K562 (cell line): ENCODE data around the gene BLOC1S3. TPM values are rescaled to one million over a fixed set of nuclear protein-coding genes. Genes with fewer than 3 reads are reported as not detected.

Source experiments
- ATF3 ChIP-seq, 2 experiments: fragments of 450-650 bp in 1 of 2; sonication (generic) in 1 of 2; formaldehyde crosslinking in 1 of 2; IDR thresholded peaks in 1 of 2; conservative IDR thresholded peaks in 1 of 2; 2 replicates each; pipeline versions ENCODE4 v1.6.1 to v1.8.1; 2016 to 2023; ENCODE audit warnings: mild to moderate bottlenecking in 2 of 2, moderate library complexity in 2 of 2, inconsistent platforms in 1 of 2, missing genetic modification reagents in 1 of 2
- EHMT2 ChIP-seq: fragments of 450-650 bp; IDR thresholded peaks from 2 replicates; pipeline ENCODE4 v1.6.1; 2018; ENCODE audit warnings: antibody characterized with exemption
- FOSL1 ChIP-seq: fragments of 200-800 bp; sonication (Bioruptor generic); conservative IDR thresholded peaks from 2 replicates; pipeline ENCODE4 v1.6.1; 2016; ENCODE audit warnings: missing genetic modification characterization, missing compliant biosample characterization
- HDAC2 ChIP-seq: fragments of 450-650 bp; IDR thresholded peaks from 2 replicates; pipeline ENCODE4 v1.6.1; 2016; ENCODE audit warnings: mild to moderate bottlenecking
- MTF1 ChIP-seq: fragments of 250-450 bp; sonication (Bioruptor Pico); IDR thresholded peaks from 2 replicates; pipeline ENCODE4 v1.9.0; 2021; ENCODE audit warnings: moderate library complexity, mild to moderate bottlenecking, inconsistent platforms, borderline replicate concordance
- PTTG1 ChIP-seq: fragments of 450-650 bp; IDR thresholded peaks from 2 replicates; pipeline ENCODE4 v1.6.1; 2016; ENCODE audit warnings: low read depth, mild to moderate bottlenecking, missing genetic modification characterization, missing compliant biosample characterization
- RB1 ChIP-seq: fragments of 450-650 bp; IDR thresholded peaks from 2 replicates; pipeline ENCODE4 v1.6.1; 2017; ENCODE audit warnings: low read depth, mild to moderate bottlenecking
- RNF2 ChIP-seq: sonication (generic); IDR thresholded peaks from 2 replicates; pipeline ENCODE4 v1.6.1; 2016
- TAL1 ChIP-seq: fragments of 450-650 bp; IDR thresholded peaks from 2 replicates; pipeline ENCODE4 v1.6.1; 2016; ENCODE audit warnings: mild to moderate bottlenecking
- TFE3 ChIP-seq: fragments of 450-650 bp; formaldehyde crosslinking; IDR thresholded peaks from 2 replicates; pipeline ENCODE4 v1.4.0; 2020; ENCODE audit warnings: mild to moderate bottlenecking, mixed read lengths
- ZC3H8 ChIP-seq: fragments of 450-650 bp; IDR thresholded peaks from 2 replicates; pipeline ENCODE4 v1.6.1; 2017
- polyA plus RNA-seq, 8 experiments: library from polyadenylated mRNA; depleted of rRNA in 4 of 8; stranded (reverse) in 5 of 8; unstranded in 3 of 8; fragments of >200 nt; fragmentation: Nextera tagmentation in 2 of 8; fragmentation: Illumina TruSeq in 1 of 8; extraction: Ambion mirVana in 2 of 8; extraction: Trizol in 1 of 8; gene quantifications; 2 replicates each; pipeline versions ENCODE4 v1.2.1 to v1.2.3, GENCODE V29; 2011 to 2014; ENCODE audit warnings: inconsistent platforms in 1 of 8, missing spikeins in 1 of 8
- total RNA-seq, 7 experiments: library from RNA; depleted of rRNA in 6 of 7; stranded (reverse); fragments of >200 nt in 6 of 7; fragmentation: Illumina TruSeq in 2 of 7; extraction: Trizol in 2 of 7; gene quantifications; 2 replicates each; pipeline versions ENCODE4 v1.2.1 to v1.2.3, GENCODE V29; 2011 to 2021; ENCODE audit warnings: low replicate concordance in 1 of 7
- TF ChIP-seq, protein P1 (sequence below): fragments of 250-450 bp; sonication (Bioruptor Pico); IDR thresholded peaks from 2 replicates; pipeline ENCODE4 v1.8.0; 2022; ENCODE audit warnings: inconsistent platforms
- TF ChIP-seq, protein P2 (sequence below): fragments of 450-650 bp; IDR thresholded peaks from 2 replicates; pipeline ENCODE4 v1.6.1; 2016; ENCODE audit warnings: low read depth, mild to moderate bottlenecking, moderate library complexity
- TF ChIP-seq, protein P3 (sequence below): fragments of 450-650 bp; conservative IDR thresholded peaks from 2 replicates; pipeline ENCODE4 v1.6.1; 2016; ENCODE audit warnings: missing genetic modification characterization, low read depth, mild to moderate bottlenecking, missing compliant biosample characterization, moderate library complexity
- TF ChIP-seq, protein P4 (sequence below): fragments of 200-800 bp; sonication (Bioruptor generic); IDR thresholded peaks from 2 replicates; pipeline ENCODE4 v1.6.1; 2017; ENCODE audit warnings: missing genetic modification characterization, missing compliant biosample characterization
- TF ChIP-seq, protein P5 (sequence below): sonication (generic); formaldehyde crosslinking; IDR thresholded peaks from 2 replicates; pipeline ENCODE4 v1.8.1; 2023; ENCODE audit warnings: mild to moderate bottlenecking, missing genetic modification reagents

The BLOC1S3 gene
- total and polyA plus RNA-seq, 9 of the 15 experiments (the other 6 are each of a cell fraction or from before 2014, with no cell fraction given) = 3.9 to 20.2 (median 10.4) TPM

- TF ChIP-seq ATF3 (IDR thresholded peaks at IDR 0.05) (peak; percentile 60), ATF3 (CRISPR knock-in tag; conservative IDR thresholded peaks at IDR 0.05) (no peak), RB1 (no peak), ZC3H8 (no peak), EHMT2 (0 out of 2 replicates have a peak, but pooled peaks have one; percentile 9), TAL1 (no peak), TFE3 (CRISPR knock-in tag) (no peak), MTF1 (no peak), HDAC2 (0 out of 2 replicates have a peak, but pooled peaks have one; percentile 25), FOSL1 (tag) (peak; percentile 57), PTTG1 (tag) (no peak), RNF2 (no peak)
- TF ChIP-seq, protein P1, sequence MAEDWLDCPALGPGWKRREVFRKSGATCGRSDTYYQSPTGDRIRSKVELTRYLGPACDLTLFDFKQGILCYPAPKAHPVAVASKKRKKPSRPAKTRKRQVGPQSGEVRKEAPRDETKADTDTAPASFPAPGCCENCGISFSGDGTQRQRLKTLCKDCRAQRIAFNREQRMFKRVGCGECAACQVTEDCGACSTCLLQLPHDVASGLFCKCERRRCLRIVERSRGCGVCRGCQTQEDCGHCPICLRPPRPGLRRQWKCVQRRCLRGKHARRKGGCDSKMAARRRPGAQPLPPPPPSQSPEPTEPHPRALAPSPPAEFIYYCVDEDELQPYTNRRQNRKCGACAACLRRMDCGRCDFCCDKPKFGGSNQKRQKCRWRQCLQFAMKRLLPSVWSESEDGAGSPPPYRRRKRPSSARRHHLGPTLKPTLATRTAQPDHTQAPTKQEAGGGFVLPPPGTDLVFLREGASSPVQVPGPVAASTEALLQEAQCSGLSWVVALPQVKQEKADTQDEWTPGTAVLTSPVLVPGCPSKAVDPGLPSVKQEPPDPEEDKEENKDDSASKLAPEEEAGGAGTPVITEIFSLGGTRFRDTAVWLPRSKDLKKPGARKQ (CRISPR knock-in tag) = no peak
- TF ChIP-seq, protein P2, sequence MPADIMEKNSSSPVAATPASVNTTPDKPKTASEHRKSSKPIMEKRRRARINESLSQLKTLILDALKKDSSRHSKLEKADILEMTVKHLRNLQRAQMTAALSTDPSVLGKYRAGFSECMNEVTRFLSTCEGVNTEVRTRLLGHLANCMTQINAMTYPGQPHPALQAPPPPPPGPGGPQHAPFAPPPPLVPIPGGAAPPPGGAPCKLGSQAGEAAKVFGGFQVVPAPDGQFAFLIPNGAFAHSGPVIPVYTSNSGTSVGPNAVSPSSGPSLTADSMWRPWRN = no peak
- TF ChIP-seq, protein P3, sequence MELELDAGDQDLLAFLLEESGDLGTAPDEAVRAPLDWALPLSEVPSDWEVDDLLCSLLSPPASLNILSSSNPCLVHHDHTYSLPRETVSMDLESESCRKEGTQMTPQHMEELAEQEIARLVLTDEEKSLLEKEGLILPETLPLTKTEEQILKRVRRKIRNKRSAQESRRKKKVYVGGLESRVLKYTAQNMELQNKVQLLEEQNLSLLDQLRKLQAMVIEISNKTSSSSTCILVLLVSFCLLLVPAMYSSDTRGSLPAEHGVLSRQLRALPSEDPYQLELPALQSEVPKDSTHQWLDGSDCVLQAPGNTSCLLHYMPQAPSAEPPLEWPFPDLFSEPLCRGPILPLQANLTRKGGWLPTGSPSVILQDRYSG = no peak
- TF ChIP-seq, protein P4, sequence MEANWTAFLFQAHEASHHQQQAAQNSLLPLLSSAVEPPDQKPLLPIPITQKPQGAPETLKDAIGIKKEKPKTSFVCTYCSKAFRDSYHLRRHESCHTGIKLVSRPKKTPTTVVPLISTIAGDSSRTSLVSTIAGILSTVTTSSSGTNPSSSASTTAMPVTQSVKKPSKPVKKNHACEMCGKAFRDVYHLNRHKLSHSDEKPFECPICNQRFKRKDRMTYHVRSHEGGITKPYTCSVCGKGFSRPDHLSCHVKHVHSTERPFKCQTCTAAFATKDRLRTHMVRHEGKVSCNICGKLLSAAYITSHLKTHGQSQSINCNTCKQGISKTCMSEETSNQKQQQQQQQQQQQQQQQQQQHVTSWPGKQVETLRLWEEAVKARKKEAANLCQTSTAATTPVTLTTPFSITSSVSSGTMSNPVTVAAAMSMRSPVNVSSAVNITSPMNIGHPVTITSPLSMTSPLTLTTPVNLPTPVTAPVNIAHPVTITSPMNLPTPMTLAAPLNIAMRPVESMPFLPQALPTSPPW (CRISPR knock-in tag) = no peak
- TF ChIP-seq, protein P5, sequence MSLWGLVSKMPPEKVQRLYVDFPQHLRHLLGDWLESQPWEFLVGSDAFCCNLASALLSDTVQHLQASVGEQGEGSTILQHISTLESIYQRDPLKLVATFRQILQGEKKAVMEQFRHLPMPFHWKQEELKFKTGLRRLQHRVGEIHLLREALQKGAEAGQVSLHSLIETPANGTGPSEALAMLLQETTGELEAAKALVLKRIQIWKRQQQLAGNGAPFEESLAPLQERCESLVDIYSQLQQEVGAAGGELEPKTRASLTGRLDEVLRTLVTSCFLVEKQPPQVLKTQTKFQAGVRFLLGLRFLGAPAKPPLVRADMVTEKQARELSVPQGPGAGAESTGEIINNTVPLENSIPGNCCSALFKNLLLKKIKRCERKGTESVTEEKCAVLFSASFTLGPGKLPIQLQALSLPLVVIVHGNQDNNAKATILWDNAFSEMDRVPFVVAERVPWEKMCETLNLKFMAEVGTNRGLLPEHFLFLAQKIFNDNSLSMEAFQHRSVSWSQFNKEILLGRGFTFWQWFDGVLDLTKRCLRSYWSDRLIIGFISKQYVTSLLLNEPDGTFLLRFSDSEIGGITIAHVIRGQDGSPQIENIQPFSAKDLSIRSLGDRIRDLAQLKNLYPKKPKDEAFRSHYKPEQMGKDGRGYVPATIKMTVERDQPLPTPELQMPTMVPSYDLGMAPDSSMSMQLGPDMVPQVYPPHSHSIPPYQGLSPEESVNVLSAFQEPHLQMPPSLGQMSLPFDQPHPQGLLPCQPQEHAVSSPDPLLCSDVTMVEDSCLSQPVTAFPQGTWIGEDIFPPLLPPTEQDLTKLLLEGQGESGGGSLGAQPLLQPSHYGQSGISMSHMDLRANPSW = no peak
Measured at GRCh38 chr19:45195764-45196163, 17.2 kb downstream of the BLOC1S3 start (continued).
